K562 (cell line): Measurements from ENCODE around the gene PRCC. TPM values are rescaled to one million over a fixed set of nuclear protein-coding genes. Genes with fewer than 3 reads are reported as not detected.

ENCODE experiments used
- ATAC-seq: fragments of 200-7000 bp; cut with Tn5 transposase; 3 replicates; pipeline ENCODE4 v1.9.1; 2020; ENCODE audit warnings: moderate library complexity
- BruUV-seq: library from RNA; stranded (reverse); fragments of 400-500 nt; replicated peaks from 2 replicates; lab custom pipeline; 2021; lab: Mats Ljungman, UMichigan
- CTCF ChIA-PET: fragments of 300-600 bp; formaldehyde crosslinking; extraction: SDS; loops from one replicate; lab custom pipeline; 2021; ENCODE audit warnings: low intra/inter-chr PET ratio; lab: Yijun Ruan, JAX
- POLR2A ChIA-PET: fragments of 300-600, 350-650 bp; sonication (Branson Sonifier 250); formaldehyde crosslinking; extraction: SDS; loops from one replicate; lab custom pipeline; 2021; ENCODE audit warnings: antibody characterized with exemption, inconsistent platforms; lab: Yijun Ruan, JAX
- DNase-seq, 4 experiments: peaks; one replicate each; pipeline versions ENCODE4 v3.0.0 to v3.0.0-alpha.2; 2011 to 2018; ENCODE audit warnings: low spot score in 3 of 4, mixed read lengths in 3 of 4; ENCODE audit errors: extremely low read depth in 1 of 4
- FAIRE-seq: peaks from 2 replicates; lab custom pipeline; 2011; peaks lifted over from hg19 to GRCh38; lab: Jason Lieb, UNC
- H2AFZ ChIP-seq: 2 replicates; pipeline ENCODE4 v1.6.0; 2011; ENCODE audit warnings: low read depth, low read length, control low read depth, inconsistent platforms
- H3K27ac ChIP-seq: fragments of 200-600 bp; 3 replicates; pipeline ENCODE4 v1.8.0; 2011; ENCODE audit warnings: low read depth, mild to moderate bottlenecking, control low read depth, inconsistent platforms, low read length, moderate library complexity, mixed read lengths; ENCODE audit errors: extremely low read depth
- H3K27me3 ChIP-seq, 2 experiments: fragments of 300-600 bp in 1 of 2; 2 replicates in 1 of 2; 3 replicates in 1 of 2; pipeline versions ENCODE4 v1.6.0 to v1.8.0; 2011; ENCODE audit warnings: inconsistent platforms in 2 of 2, low read length in 2 of 2, mild to moderate bottlenecking in 1 of 2, mixed read lengths in 1 of 2, moderate library complexity in 1 of 2; ENCODE audit not compliant: control insufficient read depth in 2 of 2, insufficient read depth in 2 of 2
- H3K36me3 ChIP-seq: fragments of 300-600 bp; 3 replicates; pipeline ENCODE4 v1.8.0; 2011; ENCODE audit warnings: mild to moderate bottlenecking, low read length, inconsistent platforms; ENCODE audit not compliant: control insufficient read depth, insufficient read depth
- H3K4me1 ChIP-seq, 2 experiments: fragments of 200-600 bp in 1 of 2; replicated peaks in 1 of 2; 2 replicates in 1 of 2; 3 replicates in 1 of 2; pipeline versions ENCODE4 v1.5.1 to v1.8.0; 2011; ENCODE audit warnings: inconsistent platforms in 2 of 2, low read length in 2 of 2, mild to moderate bottlenecking in 1 of 2, mixed read lengths in 1 of 2, moderate library complexity in 1 of 2; ENCODE audit not compliant: control insufficient read depth in 2 of 2, insufficient read depth in 2 of 2
- H3K4me2 ChIP-seq: 2 replicates; pipeline ENCODE4 v1.6.1; 2011; ENCODE audit warnings: low read length, control low read depth, inconsistent platforms, mixed read lengths; ENCODE audit not compliant: insufficient read depth
- H3K4me3 ChIP-seq: fragments of 200-600 bp; sonication (generic), shearing (Covaris generic); 2 replicates; pipeline ENCODE4 v1.5.1; 2016; ENCODE audit warnings: control low read depth, inconsistent platforms
- H3K79me2 ChIP-seq: fragments of 200-600 bp; 3 replicates; pipeline ENCODE4 v1.8.0; 2011; ENCODE audit warnings: low read length, inconsistent platforms; ENCODE audit not compliant: control insufficient read depth, insufficient read depth
- H3K9ac ChIP-seq, 2 experiments: 2 replicates each; pipeline versions ENCODE4 v1.6.0 to v1.6.1; 2011; ENCODE audit warnings: low read depth in 2 of 2, low read length in 2 of 2, control low read depth in 1 of 2, inconsistent platforms in 1 of 2, mild to moderate bottlenecking in 1 of 2, mixed read lengths in 1 of 2; ENCODE audit not compliant: insufficient read depth in 1 of 2
- H3K9me1 ChIP-seq: one replicate; pipeline ENCODE4 v1.6.0; 2011; ENCODE audit warnings: inconsistent platforms, mild to moderate bottlenecking, low read length, moderate library complexity; ENCODE audit not compliant: control insufficient read depth, insufficient read depth
- H3K9me3 ChIP-seq: replicated peaks from 2 replicates; pipeline ENCODE4 v1.5.1; 2011; ENCODE audit warnings: low read depth, low read length, inconsistent platforms; ENCODE audit not compliant: control insufficient read depth, insufficient read depth
- H4K20me1 ChIP-seq: replicated peaks from 2 replicates; pipeline ENCODE4 v1.6.1; 2011; ENCODE audit warnings: low read length, inconsistent platforms, mixed read lengths; ENCODE audit not compliant: control insufficient read depth, insufficient read depth
- ARHGAP35 ChIP-seq: fragments of 450-650 bp; IDR thresholded peaks from 2 replicates; pipeline ENCODE4 v1.6.1; 2018; ENCODE audit not compliant: partially characterized antibody
- COPS2 ChIP-seq: fragments of 450-650 bp; conservative IDR thresholded peaks from 2 replicates; pipeline ENCODE4 v1.6.1; 2016; ENCODE audit warnings: mild to moderate bottlenecking, moderate library complexity
- CTBP1 ChIP-seq: fragments of 450-650 bp; IDR thresholded peaks from 2 replicates; pipeline ENCODE4 v1.6.1; 2016; ENCODE audit warnings: borderline replicate concordance
- ETS2 ChIP-seq: IDR thresholded peaks from 2 replicates; pipeline ENCODE4 v1.6.1; 2016; ENCODE audit warnings: borderline replicate concordance, missing genetic modification characterization, mild to moderate bottlenecking, moderate library complexity, missing compliant biosample characterization; ENCODE audit not compliant: poor library complexity, severe bottlenecking
- FOXM1 ChIP-seq, 2 experiments: fragments of 450-650 bp in 1 of 2; sonication (generic) in 1 of 2; formaldehyde crosslinking in 1 of 2; IDR thresholded peaks; 2 replicates each; pipeline versions ENCODE4 v1.6.1 to v1.9.0; 2017 to 2022; ENCODE audit warnings: low read depth in 2 of 2, mild to moderate bottlenecking in 2 of 2, missing genetic modification reagents in 1 of 2, moderate library complexity in 1 of 2
- GATA2 ChIP-seq: sonication (generic); formaldehyde crosslinking; IDR thresholded peaks from 2 replicates; pipeline ENCODE4 v1.4.0; 2020; ENCODE audit warnings: mild to moderate bottlenecking, missing genetic modification reagents
- HEY1 ChIP-seq: fragments of 250-450 bp; sonication (Bioruptor Pico); IDR thresholded peaks from 2 replicates; pipeline ENCODE4 v1.5.0; 2020; ENCODE audit warnings: mild to moderate bottlenecking, moderate library complexity, borderline replicate concordance
- JUN ChIP-seq, 2 experiments: sonication (generic) in 1 of 2; formaldehyde crosslinking in 1 of 2; IDR thresholded peaks; 2 replicates each; pipeline versions ENCODE4 v1.6.1 to v1.8.0; 2012 to 2022; ENCODE audit warnings: borderline replicate concordance in 2 of 2, mild to moderate bottlenecking in 2 of 2, improper control_type of control experiment in 1 of 2, low read depth in 1 of 2, low read length in 1 of 2, missing genetic modification reagents in 1 of 2
- MXI1 ChIP-seq: IDR thresholded peaks from 2 replicates; pipeline ENCODE4 v1.6.1; 2011; ENCODE audit warnings: low read depth, mild to moderate bottlenecking, improper control_type of control experiment, low read length
- SIN3B ChIP-seq: fragments of 450-650 bp; IDR thresholded peaks from 2 replicates; pipeline ENCODE4 v1.6.1; 2017; ENCODE audit warnings: low read depth, mild to moderate bottlenecking, moderate library complexity
- SNIP1 ChIP-seq: fragments of 450-650 bp; IDR thresholded peaks from 2 replicates; pipeline ENCODE4 v1.7.1; 2017; ENCODE audit warnings: low read depth, mild to moderate bottlenecking
- TSC22D4 ChIP-seq: fragments of 450-650 bp; IDR thresholded peaks from 2 replicates; pipeline ENCODE4 v1.6.1; 2016; ENCODE audit warnings: missing genetic modification characterization, missing biosample characterization, control low read depth
- ZNF134 ChIP-seq: fragments of 250-450 bp; sonication (Bioruptor Pico); conservative IDR thresholded peaks from 2 replicates; pipeline ENCODE4 v1.4.0; 2020
- ZSCAN29 ChIP-seq: fragments of 450-650 bp; IDR thresholded peaks from 2 replicates; pipeline ENCODE4 v1.6.1; 2017
- WGBS: fragments of 100-300 bp; shearing (Covaris generic); methylation state at CpG from one replicate; pipeline ENCODE4 v1.1.6; 2016; ENCODE audit warnings: low coverage, mixed read lengths; ENCODE audit not compliant: insufficient coverage; ENCODE audit errors: missing lambda C conversion rate; 5-methylcytosine and 5-hydroxymethylcytosine counted together
- in situ Hi-C: fragments of 300-500 bp; cut with MboI; formaldehyde crosslinking; loops from 4 replicates; pipeline ENCODE4 v1.15.0; 2018; ENCODE audit warnings: inconsistent platforms, mixed read lengths
- intact Hi-C: fragments of 100-400 bp; cut with micrococcal nuclease; formaldehyde crosslinking; loops from 2 replicates; pipeline ENCODE4 v1.14.2; 2022
- polyA plus RNA-seq, 8 experiments: library from polyadenylated mRNA; depleted of rRNA in 4 of 8; stranded (reverse) in 5 of 8; unstranded in 3 of 8; fragments of >200 nt; fragmentation: Nextera tagmentation in 2 of 8; fragmentation: Illumina TruSeq in 1 of 8; extraction: Ambion mirVana in 2 of 8; extraction: Trizol in 1 of 8; gene quantifications; 2 replicates each; pipeline versions ENCODE4 v1.2.1 to v1.2.3, GENCODE V29; 2011 to 2014; ENCODE audit warnings: inconsistent platforms in 1 of 8, missing spikeins in 1 of 8
- total RNA-seq, 7 experiments: library from RNA; depleted of rRNA in 6 of 7; stranded (reverse); fragments of >200 nt in 6 of 7; fragmentation: Illumina TruSeq in 2 of 7; extraction: Trizol in 2 of 7; gene quantifications; 2 replicates each; pipeline versions ENCODE4 v1.2.1 to v1.2.3, GENCODE V29; 2011 to 2021; ENCODE audit warnings: low replicate concordance in 1 of 7
- TF ChIP-seq, protein P1 (sequence below): fragments of 450-650 bp; formaldehyde crosslinking; IDR thresholded peaks from 2 replicates; pipeline ENCODE4 v1.4.0; 2020; ENCODE audit warnings: mild to moderate bottlenecking, mixed read lengths
- TF ChIP-seq, protein P2 (sequence below): fragments of 450-650 bp; formaldehyde crosslinking; conservative IDR thresholded peaks from 2 replicates; pipeline ENCODE4 v1.4.0; 2022; ENCODE audit warnings: mild to moderate bottlenecking, missing genetic modification characterization
- TF ChIP-seq, protein P3 (sequence below): fragments of 250-450 bp; sonication (Bioruptor Pico); IDR thresholded peaks from 2 replicates; pipeline ENCODE4 v1.8.0; 2021; ENCODE audit warnings: moderate library complexity, mild to moderate bottlenecking, inconsistent platforms

The PRCC gene
- total and polyA plus RNA-seq, 9 of the 15 experiments (the other 6 are each of a cell fraction or from before 2014, with no cell fraction given): 23.9 to 201 (median 41.1) TPM

DNA sequence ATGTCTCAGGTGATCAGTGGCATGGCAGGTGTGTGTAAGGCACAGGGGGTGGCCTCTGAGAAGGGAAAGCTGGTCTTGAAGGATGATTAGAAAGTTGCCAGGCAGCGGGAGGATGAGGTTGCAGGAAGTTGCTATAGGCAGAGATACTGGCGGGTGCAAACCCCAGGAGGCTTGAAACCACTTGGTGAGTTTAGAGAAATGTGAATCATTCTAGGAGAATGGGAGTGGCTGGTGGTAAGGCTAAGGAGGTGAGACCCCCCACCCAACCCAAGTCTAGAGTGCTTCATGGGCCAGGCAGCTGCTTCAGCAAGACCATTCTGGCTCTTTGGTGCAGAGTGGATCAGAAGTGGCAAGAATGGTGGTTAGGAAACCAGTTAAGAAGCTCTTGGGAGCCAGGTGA, 40.3 kb downstream of the PRCC start:
- H3K9ac ChIP-seq: no peak overlapping the region
- in situ Hi-C loops: no loop called here
- H3K27me3 ChIP-seq: no peaks in the 10 kb centered on the region
- H3K36me3 ChIP-seq: peaks cover 21% of the 10 kb centered on the region; the same call in 2 of the 3 replicates
- peaks cover 20 to 29% of the 10 kb centered on the region in 2 experiments for H3K4me1 ChIP-seq
- H3K9me1 ChIP-seq: no peaks in the 10 kb centered on the region
- intact Hi-C loops: no loop called here
- ChIA-PET CTCF (interaction anchor here (0.5 kb wide), 1 partner anchor 347 kb away, joined by 3 read pairs; no protein-coding TSS in a partner anchor), POLR2A (interaction anchor here (1.3 to 1.6 kb wide), 2 partner anchors 9 to 236 kb away, joined by 4 to 7 read pairs; no protein-coding TSS in a partner anchor)
- H3K4me2 ChIP-seq: no peak overlapping the region
- TF ChIP-seq ZSCAN29 (no peak), HEY1 (CRISPR knock-in tag) (no peak), SNIP1 (no peak), TSC22D4 (no peak), ZNF134 (CRISPR knock-in tag) (no peak), GATA2 (CRISPR knock-in tag) (no peak), MXI1 (no peak), FOXM1 (IDR thresholded peaks at IDR 0.05; ENCODE audit: low read depth) (no peak), FOXM1 (CRISPR knock-in tag; IDR thresholded peaks at IDR 0.05; ENCODE audit: low read depth) (no peak), ARHGAP35 (no peak), COPS2 (no peak), JUN (IDR thresholded peaks at IDR 0.05; ENCODE audit: borderline replicate concordance, low read depth, low read length) (no peak), JUN (CRISPR knock-in tag; IDR thresholded peaks at IDR 0.05; ENCODE audit: borderline replicate concordance) (no peak), CTBP1 (no peak), ETS2 (tag) (no peak), SIN3B (no peak)
- TF ChIP-seq, protein P1, sequence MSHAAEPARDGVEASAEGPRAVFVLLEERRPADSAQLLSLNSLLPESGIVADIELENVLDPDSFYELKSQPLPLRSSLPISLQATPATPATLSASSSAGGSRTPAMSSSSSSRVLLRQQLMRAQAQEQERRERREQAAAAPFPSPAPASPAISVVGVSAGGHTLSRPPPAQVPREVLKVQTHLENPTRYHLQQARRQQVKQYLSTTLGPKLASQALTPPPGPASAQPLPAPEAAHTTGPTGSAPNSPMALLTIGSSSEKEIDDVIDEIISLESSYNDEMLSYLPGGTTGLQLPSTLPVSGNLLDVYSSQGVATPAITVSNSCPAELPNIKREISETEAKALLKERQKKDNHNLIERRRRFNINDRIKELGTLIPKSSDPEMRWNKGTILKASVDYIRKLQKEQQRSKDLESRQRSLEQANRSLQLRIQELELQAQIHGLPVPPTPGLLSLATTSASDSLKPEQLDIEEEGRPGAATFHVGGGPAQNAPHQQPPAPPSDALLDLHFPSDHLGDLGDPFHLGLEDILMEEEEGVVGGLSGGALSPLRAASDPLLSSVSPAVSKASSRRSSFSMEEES: no peak
- TF ChIP-seq, protein P2, sequence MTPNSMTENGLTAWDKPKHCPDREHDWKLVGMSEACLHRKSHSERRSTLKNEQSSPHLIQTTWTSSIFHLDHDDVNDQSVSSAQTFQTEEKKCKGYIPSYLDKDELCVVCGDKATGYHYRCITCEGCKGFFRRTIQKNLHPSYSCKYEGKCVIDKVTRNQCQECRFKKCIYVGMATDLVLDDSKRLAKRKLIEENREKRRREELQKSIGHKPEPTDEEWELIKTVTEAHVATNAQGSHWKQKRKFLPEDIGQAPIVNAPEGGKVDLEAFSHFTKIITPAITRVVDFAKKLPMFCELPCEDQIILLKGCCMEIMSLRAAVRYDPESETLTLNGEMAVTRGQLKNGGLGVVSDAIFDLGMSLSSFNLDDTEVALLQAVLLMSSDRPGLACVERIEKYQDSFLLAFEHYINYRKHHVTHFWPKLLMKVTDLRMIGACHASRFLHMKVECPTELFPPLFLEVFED (CRISPR knock-in tag): no peak
- TF ChIP-seq, protein P3, sequence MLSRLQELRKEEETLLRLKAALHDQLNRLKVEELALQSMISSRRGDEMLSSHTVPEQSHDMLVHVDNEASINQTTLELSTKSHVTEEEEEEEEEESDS: no peak
- DNase-seq (no peak), ATAC-seq (no peak), FAIRE-seq (no peak)
- H3K9me3 ChIP-seq: no peaks in the 10 kb centered on the region
- no peak overlapping the region for H3K4me3 ChIP-seq
- no peak overlapping the region for H3K27ac ChIP-seq
- no peak overlapping the region for H2AFZ ChIP-seq
- no TSS peak for BruUV-seq
- WGBS: 82% methylated on average over 2 of the region's 2 CpGs
- no peaks in the 10 kb centered on the region for H4K20me1 ChIP-seq
- H3K79me2 ChIP-seq: peaks cover 4% of the 10 kb centered on the region
